ENCODE measurements around the gene ROR2.

Gene ROR2

GRCh38 chr9:91515074-91515687 lies 434.8 kb downstream of the ROR2 start:
- peaks cover 27% of the 10 kb centered on the region for H3K9me3 ChIP-seq
- H3K4me1 ChIP-seq = no peaks in the 10 kb centered on the region
- H3K27ac ChIP-seq = no peak overlapping the region
- H3K27me3 ChIP-seq = no peaks in the 10 kb centered on the region
- H3K9ac ChIP-seq = no peak overlapping the region
- no peak overlapping the region for H3K4me3 ChIP-seq
- no peaks in the 10 kb centered on the region for H3K36me3 ChIP-seq
- H3K4me2 ChIP-seq = no peak overlapping the region
- H4K20me1 ChIP-seq = no peaks in the 10 kb centered on the region
- no peak for TF ChIP-seq Cebpa-rat (IDR thresholded peaks at IDR 0.05)

All from BLaER1 (cell line).